Cerebellar cortex (tissue), 1 donor: ENCODE measurements around the gene RSPO4.
"Not testable (repeated sequence)": the region's sequence is repeated elsewhere in the genome, so short reads cannot be mapped to it uniquely, and the experiment has no call there.

Experiments used
- DNase-seq: peaks from one replicate; pipeline ENCODE4 v3.0.0-alpha.2; 2015; ENCODE audit warnings: low spot score

The RSPO4 gene

GRCh38 chr20:1001911-1002681 is at the start of gene RSPO4:
Gene RSPO4, minus strand, starts transcription at chr20:1002311. Its CDS starts 147 bp downstream, at chr20:1002164.
- no peak for DNase-seq

- DNase-seq: no peak
Observed at GRCh38 chr20:1050440-1050839, 48.3 kb upstream of the RSPO4 start.

GRCh38 chr20:1045860-1046418 is 43.8 kb upstream of the RSPO4 start:
- DNase-seq: no peak

DNA sequence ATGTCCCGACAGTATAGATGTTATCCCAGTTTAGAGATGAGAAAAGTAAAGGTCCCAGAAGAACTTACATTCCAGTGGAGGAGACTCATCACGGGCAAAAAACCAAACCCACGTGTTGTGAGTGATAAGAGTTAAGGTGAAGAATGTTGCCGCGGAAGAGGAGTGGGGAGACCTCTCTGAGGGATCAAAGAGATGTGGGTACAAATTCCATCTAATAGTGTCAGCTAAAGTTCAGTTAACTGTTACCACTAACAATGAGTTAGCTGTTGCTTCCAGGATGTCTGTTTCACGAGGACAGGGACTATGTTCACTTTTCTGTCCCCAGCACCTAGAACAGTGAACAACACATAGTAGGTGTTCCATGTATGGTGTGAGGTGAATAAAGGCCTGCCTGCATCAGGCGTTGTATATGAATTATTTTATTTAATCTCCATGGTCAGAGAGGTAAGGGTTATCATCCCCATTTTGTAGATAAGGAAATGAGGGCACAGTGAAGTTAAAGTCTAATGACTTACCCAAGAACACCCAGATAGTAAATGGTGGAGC is 39.8 kb upstream of the RSPO4 start:
- no peak for DNase-seq

DNA sequence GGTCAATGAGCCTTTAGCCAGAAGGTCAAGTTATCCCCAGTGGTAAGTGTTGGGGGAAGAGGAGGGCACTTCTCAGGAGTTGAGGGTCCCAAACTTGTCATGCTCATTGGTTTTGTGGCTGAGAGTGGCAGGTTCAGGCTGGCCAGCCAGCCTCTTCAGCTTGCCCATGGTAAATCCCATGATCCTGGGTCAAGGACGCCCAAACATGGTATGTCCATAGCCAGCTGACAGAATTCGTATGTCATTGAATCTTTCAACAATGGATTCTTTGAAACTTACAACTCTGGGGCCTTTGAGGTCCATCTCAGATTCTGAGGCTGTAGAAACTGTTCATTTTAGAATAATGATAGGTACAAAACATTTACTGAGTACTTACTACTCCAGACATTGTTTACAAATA is 36.1 kb upstream of the RSPO4 start:
- DNase-seq: no peak

- no peak for DNase-seq
Observed at GRCh38 chr20:1037039-1037438, 34.9 kb upstream of the RSPO4 start.

DNA sequence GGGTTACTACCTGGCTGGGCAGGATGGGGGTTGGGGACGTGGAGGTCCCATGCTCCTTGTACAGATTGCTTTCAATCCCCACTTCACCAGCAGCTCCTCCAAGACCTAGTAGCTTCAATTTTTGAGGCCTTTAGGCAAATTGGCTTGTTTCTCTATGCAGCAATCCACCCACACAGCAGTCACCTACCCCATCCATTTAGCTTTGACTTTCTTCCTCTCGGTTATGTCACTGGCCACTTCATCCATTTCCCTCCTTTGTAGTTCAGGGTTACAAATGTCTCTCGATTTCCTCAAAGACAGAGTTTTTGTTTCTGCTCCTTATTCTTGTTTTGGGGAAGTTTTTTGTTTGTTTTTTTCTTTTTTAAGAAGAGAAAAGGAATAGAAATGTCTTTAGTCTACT is 33.4 kb upstream of the RSPO4 start:
- DNase-seq: no peak

DNA sequence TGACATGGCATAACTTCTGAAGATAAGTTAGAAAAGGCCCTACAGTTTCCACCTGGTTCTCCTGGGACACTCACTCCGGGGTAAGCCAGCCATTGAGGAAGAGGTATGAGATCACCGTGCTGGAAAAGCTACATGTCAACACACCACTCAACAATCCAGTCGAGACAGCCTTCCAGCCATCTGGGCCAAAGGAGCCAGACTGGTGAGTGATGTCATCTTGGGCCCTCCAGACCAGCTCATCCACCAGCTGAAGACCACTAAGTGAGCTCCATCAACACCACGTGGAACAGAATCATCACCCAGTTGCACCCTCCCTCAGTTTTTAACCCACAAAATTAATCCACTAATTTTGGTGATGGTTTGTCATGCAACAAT is 32.3 kb upstream of the RSPO4 start:
- DNase-seq: no peak

GRCh38 chr20:1033751-1034414 is 31.8 kb upstream of the RSPO4 start:
- DNase-seq: no peak

GRCh38 chr20:1029980-1030379 is 27.9 kb upstream of the RSPO4 start:
- DNase-seq: no peak

GRCh38 chr20:1026214-1026613 is 24.1 kb upstream of the RSPO4 start:
- DNase-seq: not testable (repeated sequence)

DNA sequence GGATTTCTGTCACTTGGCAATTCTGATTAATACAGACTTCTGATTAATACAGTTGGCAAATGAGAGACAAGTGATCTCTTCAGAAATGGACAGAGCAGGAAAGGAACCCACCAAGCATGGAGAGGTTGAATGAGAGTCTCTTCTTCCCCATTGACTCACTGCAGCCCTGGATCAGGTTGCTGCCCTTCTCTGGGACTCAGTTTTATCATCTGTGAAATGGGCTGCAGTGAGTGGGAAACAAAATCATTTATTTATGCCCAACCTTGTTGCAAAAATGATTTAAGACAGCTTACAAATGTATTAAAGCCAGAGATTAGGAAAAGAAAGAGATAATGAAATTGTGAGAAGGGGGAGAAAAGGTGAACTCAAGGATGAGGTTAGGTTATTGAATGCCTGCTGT is 20.8 kb upstream of the RSPO4 start:
- DNase-seq: no peak

DNA sequence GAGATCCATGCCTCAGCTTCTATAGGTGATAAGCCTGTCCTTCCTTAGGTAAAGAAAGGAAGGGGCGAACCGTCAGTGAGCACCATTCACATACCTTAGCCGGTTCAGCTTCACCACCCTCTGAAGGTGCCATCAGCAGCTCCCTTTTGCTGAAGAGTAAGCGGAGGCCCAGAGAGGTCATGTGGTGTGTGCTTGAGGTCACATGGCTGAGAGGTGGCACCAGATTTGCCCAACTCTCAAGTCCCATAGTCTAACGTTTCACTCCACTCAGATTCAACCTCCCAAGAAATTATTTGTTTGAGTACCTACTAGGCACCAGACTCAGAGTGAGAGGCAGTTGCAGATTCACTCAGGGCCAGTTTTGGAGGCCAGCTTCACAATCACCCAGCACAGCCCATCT is 18.5 kb upstream of the RSPO4 start:
- DNase-seq: no peak

- DNase-seq: no peak
Observed at GRCh38 chr20:1019344-1019743, 17.2 kb upstream of the RSPO4 start.

DNA sequence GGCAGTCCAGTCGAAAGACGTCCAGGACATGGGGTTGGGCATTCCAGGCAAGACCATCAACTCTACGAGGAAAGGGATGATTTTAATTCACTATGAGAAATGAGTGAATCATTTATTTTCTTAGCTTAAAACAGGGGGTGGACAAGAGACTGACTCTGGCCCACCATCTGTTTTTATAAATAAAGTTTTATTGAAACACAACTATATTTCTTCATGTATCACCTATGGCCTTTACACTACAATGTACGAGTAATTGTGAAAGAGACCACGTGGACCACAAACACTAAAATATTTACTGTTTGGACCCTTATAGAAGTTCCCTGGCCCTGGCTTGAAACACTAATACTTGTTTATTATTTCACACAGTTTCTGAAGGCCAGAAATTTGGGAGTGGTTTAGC is 15.6 kb upstream of the RSPO4 start:
- no peak for DNase-seq

DNA sequence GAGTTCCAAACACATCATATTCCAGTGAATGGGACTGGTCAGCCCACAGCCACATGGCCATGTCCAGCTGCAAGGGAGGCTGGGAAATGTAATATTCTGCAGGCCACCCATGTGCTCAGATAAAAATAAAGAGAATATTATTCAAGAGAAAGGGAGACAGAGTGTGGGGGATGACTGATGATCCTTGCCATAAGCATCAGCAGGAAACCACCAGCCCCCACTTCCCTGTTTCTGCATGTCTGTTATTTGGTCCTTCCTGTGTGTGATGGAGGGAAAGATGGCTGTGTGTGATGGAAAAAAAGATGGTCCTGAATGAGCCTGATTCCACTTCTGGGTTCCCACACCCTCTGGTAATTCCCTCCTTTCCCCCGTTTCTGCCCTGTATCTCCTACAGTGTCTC is 13.1 kb upstream of the RSPO4 start:
- DNase-seq: no peak

- DNase-seq: no peak
Observed at GRCh38 chr20:1014471-1014870, 12.4 kb upstream of the RSPO4 start.

- no peak for DNase-seq
Observed at GRCh38 chr20:1013566-1014340, 11.6 kb upstream of the RSPO4 start.

DNA sequence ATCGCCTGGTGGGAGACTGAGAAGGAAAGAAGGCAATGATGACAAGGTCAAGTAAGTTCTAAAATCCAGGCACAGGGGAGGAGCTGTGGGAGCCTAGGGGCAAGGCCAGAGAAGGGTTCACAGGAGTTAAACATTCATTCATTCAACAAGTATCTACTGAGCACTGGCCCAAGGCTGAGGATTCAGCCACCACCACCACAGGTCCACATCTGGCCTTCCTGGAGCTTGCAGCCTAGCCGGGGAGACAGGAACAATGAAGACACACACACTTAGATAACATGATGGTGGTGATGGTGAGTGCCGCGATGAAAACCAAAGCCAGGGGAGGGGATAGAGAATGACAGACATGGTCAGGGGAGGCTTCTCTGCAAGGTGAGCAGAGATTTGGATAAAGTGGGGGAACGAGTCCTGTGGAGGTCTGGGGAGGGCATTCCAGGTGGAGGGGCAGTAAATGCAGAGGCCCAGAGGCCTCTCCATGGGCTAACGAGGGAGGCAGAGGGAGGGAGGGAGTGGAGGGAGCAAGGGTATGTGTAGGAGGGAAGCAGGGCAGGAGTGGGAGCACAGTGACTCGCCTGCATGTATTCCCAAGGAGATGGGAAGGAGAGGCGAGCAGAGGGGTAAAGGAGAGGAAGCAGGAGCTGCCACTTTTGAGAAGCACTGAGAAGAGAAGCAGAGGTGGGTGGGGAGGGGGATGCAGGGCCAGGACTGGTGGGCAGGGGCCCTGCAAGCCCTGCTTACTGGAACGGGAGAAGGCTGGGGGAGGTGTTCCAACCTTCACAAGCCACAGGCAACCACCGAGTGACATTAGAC is 10.5 kb upstream of the RSPO4 start:
- DNase-seq: no peak

GRCh38 chr20:1010659-1011058 is 8.5 kb upstream of the RSPO4 start:
- no peak for DNase-seq

DNA sequence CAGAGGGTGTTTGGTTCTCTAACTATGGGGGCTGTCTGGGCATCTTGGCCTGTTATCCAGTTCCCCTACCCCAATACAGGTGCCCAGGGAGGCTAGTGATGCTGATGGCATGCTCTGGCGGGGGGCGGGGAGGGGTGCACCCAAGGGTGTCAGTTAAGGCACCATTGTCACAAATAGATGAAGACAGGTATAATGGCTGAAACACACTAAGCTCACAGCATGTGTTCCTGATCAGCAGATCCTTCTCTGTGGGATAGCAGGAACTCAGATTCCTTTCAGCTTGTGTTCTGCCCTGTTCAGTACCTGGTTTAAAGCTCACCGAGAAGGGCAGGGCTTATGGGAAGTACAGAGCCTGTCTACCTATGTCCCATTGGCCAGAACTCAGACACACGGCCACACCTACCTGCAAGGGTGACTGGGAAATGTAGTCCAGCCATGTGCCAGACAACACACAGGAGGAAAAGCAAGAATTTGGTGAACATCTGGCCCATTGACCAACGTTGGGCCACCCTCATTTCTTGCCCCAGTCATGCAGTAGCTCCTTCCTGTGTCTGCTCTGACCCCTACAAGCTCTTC is 3.4 kb upstream of the RSPO4 start:
- peak; percentile 23 for DNase-seq
